Upper lobe of right lung (tissue), 1 donor: ENCODE results near the gene GNAQ. TPM values are rescaled to one million over a fixed set of nuclear protein-coding genes. Genes with fewer than 3 reads are reported as not detected.
A peak's percentile ranks its signal among the peaks of the same experiment; 100 is the strongest.

Source experiments
- ATAC-seq: fragments of 200-7000 bp; cut with Tn5 transposase; one replicate; pipeline ENCODE4 v1.9.1; 2020; ENCODE audit warnings: mild to moderate bottlenecking, moderate library complexity
- DNase-seq: peaks from one replicate; pipeline ENCODE4 v3.0.0-alpha.2; 2020
- H3K27ac ChIP-seq: fragments of 200-600 bp; one replicate; pipeline ENCODE4 v1.8.0; 2022
- H3K27me3 ChIP-seq: fragments of 200-600 bp; one replicate; pipeline ENCODE4 v1.8.0; 2022; ENCODE audit warnings: mild to moderate bottlenecking
- H3K36me3 ChIP-seq: fragments of 200-600 bp; one replicate; pipeline ENCODE4 v1.8.0; 2022
- H3K4me1 ChIP-seq: fragments of 200-600 bp; one replicate; pipeline ENCODE4 v1.8.0; 2022
- H3K4me3 ChIP-seq: fragments of 200-600 bp; one replicate; pipeline ENCODE4 v1.8.0; 2022; ENCODE audit warnings: mild to moderate bottlenecking
- H3K9me3 ChIP-seq: fragments of 200-600 bp; one replicate; pipeline ENCODE4 v1.8.0; 2022
- intact Hi-C: fragments of 100-400 bp; cut with DNase I; formaldehyde crosslinking; loops from one replicate; pipeline ENCODE4 v1.11.0; 2022
- total RNA-seq: library from RNA; stranded (reverse); fragmentation: NEBNext Ultra II Directional; extraction: Animal tissue kit (Norgen Biotek cat#: 25700); gene quantifications from one replicate; pipeline ENCODE4 v1.2.1, GENCODE V29; 2021
- TF ChIP-seq, protein P1 (sequence below): fragments of 200-600 bp; IDR thresholded peaks from one replicate; pipeline ENCODE4 v1.8.0; 2022; ENCODE audit warnings: antibody characterized with exemption
- donor health status: DM: no; HTN: yes; CAD: no; lungs with severe emphysema.

The GNAQ gene
- total RNA-seq, 1 donor from 2014 or later = 132 TPM

DNA sequence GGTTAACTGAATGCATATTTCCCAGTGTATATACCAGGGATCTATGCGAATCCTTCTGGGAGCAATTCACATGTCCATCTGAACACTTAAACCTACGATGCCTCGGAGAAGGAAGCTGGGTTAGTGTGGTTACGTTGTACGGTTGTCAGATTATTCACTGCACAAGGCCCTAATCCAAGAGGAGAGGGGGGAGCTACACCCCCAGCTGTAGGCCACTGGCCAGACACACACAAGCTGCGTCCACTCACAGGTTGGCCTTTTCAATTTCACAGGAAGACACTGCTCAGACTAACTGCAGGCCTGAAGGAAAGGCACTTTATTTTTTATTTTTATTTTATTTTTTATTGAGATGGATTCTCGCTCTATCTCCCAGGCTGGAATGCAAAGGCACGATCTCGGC is 199.0 kb downstream of the GNAQ start:
- Histone ChIP-seq H3K9me3 (no peaks in the 10 kb centered on the region), H3K27me3 (no peaks in the 10 kb centered on the region), H3K36me3 (no peaks in the 10 kb centered on the region), H3K4me1 (no peaks in the 10 kb centered on the region), H3K4me3 (no peak overlapping the region), H3K27ac (no peak overlapping the region)
- DNase-seq (no peak), ATAC-seq (no peak)
- TF ChIP-seq, protein P1, sequence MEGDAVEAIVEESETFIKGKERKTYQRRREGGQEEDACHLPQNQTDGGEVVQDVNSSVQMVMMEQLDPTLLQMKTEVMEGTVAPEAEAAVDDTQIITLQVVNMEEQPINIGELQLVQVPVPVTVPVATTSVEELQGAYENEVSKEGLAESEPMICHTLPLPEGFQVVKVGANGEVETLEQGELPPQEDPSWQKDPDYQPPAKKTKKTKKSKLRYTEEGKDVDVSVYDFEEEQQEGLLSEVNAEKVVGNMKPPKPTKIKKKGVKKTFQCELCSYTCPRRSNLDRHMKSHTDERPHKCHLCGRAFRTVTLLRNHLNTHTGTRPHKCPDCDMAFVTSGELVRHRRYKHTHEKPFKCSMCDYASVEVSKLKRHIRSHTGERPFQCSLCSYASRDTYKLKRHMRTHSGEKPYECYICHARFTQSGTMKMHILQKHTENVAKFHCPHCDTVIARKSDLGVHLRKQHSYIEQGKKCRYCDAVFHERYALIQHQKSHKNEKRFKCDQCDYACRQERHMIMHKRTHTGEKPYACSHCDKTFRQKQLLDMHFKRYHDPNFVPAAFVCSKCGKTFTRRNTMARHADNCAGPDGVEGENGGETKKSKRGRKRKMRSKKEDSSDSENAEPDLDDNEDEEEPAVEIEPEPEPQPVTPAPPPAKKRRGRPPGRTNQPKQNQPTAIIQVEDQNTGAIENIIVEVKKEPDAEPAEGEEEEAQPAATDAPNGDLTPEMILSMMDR = no peak
- intact Hi-C loops = no loop called here

DNA sequence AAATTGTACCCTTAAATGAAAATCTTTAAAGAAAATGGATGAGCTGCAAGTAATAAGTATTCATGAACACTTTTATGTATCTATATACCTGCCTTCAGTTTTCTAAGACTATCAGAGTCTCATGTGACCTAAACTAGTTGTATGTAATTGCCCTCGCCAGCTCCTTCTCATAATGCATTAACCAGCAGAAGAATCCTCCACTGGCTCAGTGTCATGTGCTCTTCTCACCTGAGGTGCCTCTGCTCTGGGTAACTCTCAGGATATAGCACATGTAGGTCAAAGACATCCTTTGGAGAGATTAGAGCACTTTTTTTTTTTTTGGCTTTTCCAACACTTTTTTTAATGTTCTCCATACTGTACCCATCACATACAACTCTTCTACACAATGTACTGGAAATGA is 199.8 kb downstream of the GNAQ start:
- no peaks in the 10 kb centered on the region for H3K36me3 ChIP-seq
- H3K27me3 ChIP-seq = no peaks in the 10 kb centered on the region
- H3K27ac ChIP-seq = no peak overlapping the region
- no peaks in the 10 kb centered on the region for H3K9me3 ChIP-seq
- DNase-seq (no peak), ATAC-seq (no peak)
- H3K4me1 ChIP-seq = peaks cover 6% of the 10 kb centered on the region
- no peak overlapping the region for H3K4me3 ChIP-seq
- intact Hi-C loops = no loop called here
- TF ChIP-seq, protein P1 = no peak

DNA sequence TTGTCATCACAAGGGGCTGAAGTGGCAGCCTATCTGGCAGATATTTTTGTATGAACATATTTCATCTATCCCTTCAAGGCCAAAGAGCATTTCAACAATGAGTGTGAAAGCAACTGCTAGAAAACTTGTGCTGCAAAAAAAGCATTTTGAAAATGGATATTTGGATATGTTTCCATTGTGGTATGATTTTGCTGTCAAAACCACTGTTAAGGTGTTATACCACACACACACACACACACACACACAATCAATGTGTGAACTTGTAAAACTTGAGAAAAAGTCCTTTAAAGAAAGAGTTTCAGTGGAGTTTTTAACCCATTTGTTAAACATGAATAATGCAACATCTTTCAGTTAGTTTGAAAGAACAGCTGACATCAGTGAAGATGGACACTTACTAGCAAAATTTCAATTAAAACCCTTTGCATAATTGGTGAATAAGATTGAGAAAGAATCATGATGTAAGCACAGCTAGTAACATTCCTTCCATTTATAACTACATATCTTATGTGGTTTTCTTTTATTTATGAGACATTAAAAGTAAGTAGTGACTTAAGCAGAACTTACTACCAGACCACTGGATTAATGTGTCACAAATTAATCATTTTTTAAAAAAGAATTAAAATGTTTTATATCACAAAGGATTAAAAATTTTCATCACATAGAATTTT is 200.9 kb downstream of the GNAQ start:
- intact Hi-C loops = no loop called here
- Histone ChIP-seq H3K36me3 (no peaks in the 10 kb centered on the region), H3K9me3 (no peaks in the 10 kb centered on the region), H3K4me1 (peaks cover 6% of the 10 kb centered on the region), H3K27ac (no peak overlapping the region), H3K4me3 (no peak overlapping the region), H3K27me3 (no peaks in the 10 kb centered on the region)
- ATAC-seq (no peak), DNase-seq (no peak)
- TF ChIP-seq, protein P1 = no peak

DNA sequence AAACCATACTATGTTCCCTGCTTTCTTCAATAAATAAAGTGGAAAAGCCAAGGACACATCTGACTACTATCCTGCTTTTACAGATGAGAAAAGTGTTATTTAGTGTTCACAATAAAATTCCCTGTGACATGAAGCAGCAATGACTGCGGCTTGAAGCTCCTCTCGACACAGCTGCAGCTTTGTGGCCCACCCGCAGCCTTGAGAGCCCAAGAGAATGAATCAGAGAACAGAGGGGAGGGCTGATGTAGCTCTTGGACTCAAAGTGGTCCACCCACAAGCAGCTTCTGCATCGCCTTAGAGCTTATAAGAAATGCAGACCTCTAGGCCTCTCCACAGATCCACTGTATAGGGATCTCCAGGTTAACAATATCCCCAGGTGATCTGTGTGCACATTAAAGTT is 202.2 kb downstream of the GNAQ start:
- Histone ChIP-seq H3K4me3 (no peak overlapping the region), H3K4me1 (peaks cover 6% of the 10 kb centered on the region), H3K9me3 (no peaks in the 10 kb centered on the region), H3K27me3 (no peaks in the 10 kb centered on the region), H3K27ac (no peak overlapping the region), H3K36me3 (no peaks in the 10 kb centered on the region)
- DNase-seq = no peak
- ATAC-seq = no peak
- intact Hi-C loops = no loop called here
- TF ChIP-seq, protein P1 = no peak

DNA sequence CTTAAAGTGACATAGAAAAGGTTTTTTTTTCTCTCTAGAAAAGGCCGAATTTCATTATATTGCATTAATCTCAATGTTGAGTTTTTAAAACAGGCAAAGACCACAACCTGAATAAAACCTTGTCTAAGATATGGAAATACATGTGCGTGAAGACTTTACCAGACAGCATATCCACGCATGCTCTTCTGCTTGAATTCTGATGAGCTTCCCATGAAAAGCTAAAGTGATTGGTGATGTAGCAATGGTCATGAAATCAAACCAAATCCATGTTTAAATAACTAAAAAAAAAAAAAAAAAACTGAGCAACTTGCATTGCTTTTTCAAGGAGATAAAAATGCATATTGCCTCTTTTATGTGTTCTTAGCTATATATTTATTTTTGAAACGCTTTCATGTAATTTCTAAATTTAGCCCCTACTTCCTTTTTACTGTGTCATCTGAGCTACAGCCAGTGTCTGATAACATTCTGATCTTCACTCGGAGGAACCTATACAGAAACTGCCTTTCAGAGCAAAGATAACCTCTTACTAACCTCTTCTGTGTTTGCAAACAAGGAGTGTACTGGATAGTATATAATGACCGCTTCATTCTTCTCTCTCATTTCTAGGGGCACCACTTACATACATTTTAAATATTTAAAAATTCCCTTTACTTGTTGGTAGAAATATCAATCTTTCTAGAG is 204.4 kb downstream of the GNAQ start:
- H3K4me3 ChIP-seq = no peak overlapping the region
- H3K27me3 ChIP-seq = no peaks in the 10 kb centered on the region
- intact Hi-C loops = no loop called here
- no peaks in the 10 kb centered on the region for H3K9me3 ChIP-seq
- no peaks in the 10 kb centered on the region for H3K36me3 ChIP-seq
- no peak for DNase-seq
- H3K27ac ChIP-seq = no peak overlapping the region
- H3K4me1 ChIP-seq = peaks cover 6% of the 10 kb centered on the region
- TF ChIP-seq, protein P1 = no peak
- ATAC-seq = peak; percentile 50
